Measurements from ENCODE around the gene IMPA2.

The IMPA2 gene

DNA sequence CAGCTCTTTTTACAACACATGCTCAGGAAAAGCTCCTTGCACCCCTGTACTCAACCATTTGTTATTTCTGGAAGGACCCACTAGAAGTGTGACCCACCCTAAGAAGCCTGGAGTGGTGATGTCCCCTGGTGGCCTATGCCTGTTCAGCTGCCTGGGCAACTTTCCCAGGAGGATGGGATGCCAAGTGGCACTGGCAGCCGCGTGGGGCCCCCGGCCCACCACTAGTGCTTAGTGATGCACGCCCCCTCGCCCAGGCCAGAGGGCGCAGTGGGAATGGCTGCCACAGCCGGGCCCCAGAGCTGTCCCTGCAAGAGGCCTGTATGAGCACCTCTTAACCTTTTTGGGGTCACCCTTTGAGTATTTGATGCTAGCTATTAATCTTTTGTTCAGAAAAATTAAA is 18.1 kb downstream of the IMPA2 start:
- Histone ChIP-seq H3K27me3 (ENCODE audit: control insufficient read depth, insufficient read depth, low read length) (no peaks in the 10 kb centered on the region), H3K4me1 (ENCODE audit: control insufficient read depth, insufficient read depth, low read length) (peaks cover 14% of the 10 kb centered on the region), H3K4me3 (ENCODE audit: low read depth, low read length) (no peak overlapping the region), H3K9me3 (ENCODE audit: control insufficient read depth, insufficient read depth, low read length) (no peaks in the 10 kb centered on the region), H3K9ac (ENCODE audit: low read depth, low read length) (no peak overlapping the region), H3K27ac (ENCODE audit: low read depth, low read length) (no peak overlapping the region), H3K36me3 (ENCODE audit: control insufficient read depth, insufficient read depth, low read length) (peaks cover 44% of the 10 kb centered on the region)

DNA sequence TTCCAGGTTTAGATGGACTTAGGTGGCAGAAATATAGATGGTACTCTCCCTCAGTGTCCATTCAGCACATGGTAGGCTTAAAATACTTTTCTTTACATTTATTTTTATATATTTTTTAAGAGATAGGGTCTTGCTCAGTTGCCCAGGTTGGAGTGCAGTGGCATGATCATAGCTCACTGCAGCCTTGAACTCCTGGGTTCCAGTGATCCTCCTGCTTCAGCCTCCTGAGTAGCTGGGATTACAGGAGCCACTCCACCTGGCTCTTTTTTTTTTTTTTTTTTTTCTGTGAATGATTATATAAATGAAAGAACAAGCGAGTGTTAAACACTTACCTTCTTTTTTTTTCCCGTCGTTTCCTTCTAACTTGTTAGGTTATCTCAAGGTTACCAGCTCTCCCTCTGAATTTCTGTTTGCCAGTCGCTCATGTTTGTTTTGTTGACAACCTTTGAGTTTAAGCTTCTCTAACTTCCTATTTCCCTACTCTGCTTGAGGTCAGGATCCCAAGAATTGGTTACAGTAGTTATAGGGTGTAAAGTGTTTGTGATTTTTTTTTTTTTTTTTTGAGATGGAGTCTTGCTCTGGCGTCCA is 18.9 kb downstream of the IMPA2 start:
- H3K36me3 ChIP-seq (ENCODE audit: control insufficient read depth, insufficient read depth, low read length) = peaks cover 48% of the 10 kb centered on the region
- H3K4me1 ChIP-seq (ENCODE audit: control insufficient read depth, insufficient read depth, low read length) = peaks cover 8% of the 10 kb centered on the region
- H3K27me3 ChIP-seq (ENCODE audit: control insufficient read depth, insufficient read depth, low read length) = no peaks in the 10 kb centered on the region
- no peak overlapping the region for H3K4me3 ChIP-seq (ENCODE audit: low read depth, low read length)
- H3K27ac ChIP-seq (ENCODE audit: low read depth, low read length) = no peak overlapping the region
- H3K9ac ChIP-seq (ENCODE audit: low read depth, low read length) = no peak overlapping the region
- no peaks in the 10 kb centered on the region for H3K9me3 ChIP-seq (ENCODE audit: control insufficient read depth, insufficient read depth, low read length)

GRCh38 chr18:12001421-12001820 is 20.1 kb downstream of the IMPA2 start:
- H3K4me1 ChIP-seq (ENCODE audit: control insufficient read depth, insufficient read depth, low read length) = no peaks in the 10 kb centered on the region

GRCh38 chr18:12003894-12004293 is 22.6 kb downstream of the IMPA2 start:
- Histone ChIP-seq H3K27ac (ENCODE audit: low read depth, low read length) (no peak overlapping the region), H3K9me3 (ENCODE audit: control insufficient read depth, insufficient read depth, low read length) (no peaks in the 10 kb centered on the region), H3K9ac (ENCODE audit: low read depth, low read length) (no peak overlapping the region), H3K4me3 (ENCODE audit: low read depth, low read length) (no peak overlapping the region), H3K27me3 (ENCODE audit: control insufficient read depth, insufficient read depth, low read length) (no peaks in the 10 kb centered on the region), H3K36me3 (ENCODE audit: control insufficient read depth, insufficient read depth, low read length) (peaks cover 68% of the 10 kb centered on the region), H3K4me1 (ENCODE audit: control insufficient read depth, insufficient read depth, low read length) (no peaks in the 10 kb centered on the region)

More at GRCh38 chr18:12001421-12001820, 20.1 kb downstream of the IMPA2 start:
- Histone ChIP-seq H3K4me3 (ENCODE audit: low read depth, low read length) (no peak overlapping the region), H3K27ac (ENCODE audit: low read depth, low read length) (no peak overlapping the region), H3K9ac (ENCODE audit: low read depth, low read length) (no peak overlapping the region), H3K9me3 (ENCODE audit: control insufficient read depth, insufficient read depth, low read length) (no peaks in the 10 kb centered on the region), H3K36me3 (ENCODE audit: control insufficient read depth, insufficient read depth, low read length) (peaks cover 60% of the 10 kb centered on the region), H3K27me3 (ENCODE audit: control insufficient read depth, insufficient read depth, low read length) (no peaks in the 10 kb centered on the region)

GRCh38 chr18:12005538-12006487 is 24.5 kb downstream of the IMPA2 start:
- H3K27me3 ChIP-seq (ENCODE audit: control insufficient read depth, insufficient read depth, low read length) = no peaks in the 10 kb centered on the region
- no peak overlapping the region for H3K27ac ChIP-seq (ENCODE audit: low read depth, low read length)
- H3K9me3 ChIP-seq (ENCODE audit: control insufficient read depth, insufficient read depth, low read length) = no peaks in the 10 kb centered on the region
- no peak overlapping the region for H3K9ac ChIP-seq (ENCODE audit: low read depth, low read length)
- no peak overlapping the region for H3K4me3 ChIP-seq (ENCODE audit: low read depth, low read length)
- H3K36me3 ChIP-seq (ENCODE audit: control insufficient read depth, insufficient read depth, low read length) = peaks cover 64% of the 10 kb centered on the region
- no peaks in the 10 kb centered on the region for H3K4me1 ChIP-seq (ENCODE audit: control insufficient read depth, insufficient read depth, low read length)

DNA sequence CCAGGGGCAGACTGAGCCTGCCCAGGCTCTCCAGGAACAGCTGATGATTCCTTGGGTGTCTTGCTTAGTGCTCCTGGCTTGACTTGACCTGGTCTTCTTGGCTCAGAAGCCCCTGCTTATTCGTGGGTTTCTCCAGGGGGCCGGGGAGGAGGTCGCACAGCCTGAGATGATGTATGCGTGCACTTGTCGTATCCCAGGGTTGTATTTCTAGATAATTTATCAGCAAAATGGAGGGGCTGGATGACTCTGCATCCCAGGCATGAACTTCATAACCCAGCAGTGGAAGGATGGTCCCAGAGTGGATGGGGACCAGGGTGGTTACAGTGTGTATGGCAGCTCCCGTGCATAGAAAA is 25.2 kb downstream of the IMPA2 start:
- H3K4me3 ChIP-seq (ENCODE audit: low read depth, low read length) = no peak overlapping the region

DNA sequence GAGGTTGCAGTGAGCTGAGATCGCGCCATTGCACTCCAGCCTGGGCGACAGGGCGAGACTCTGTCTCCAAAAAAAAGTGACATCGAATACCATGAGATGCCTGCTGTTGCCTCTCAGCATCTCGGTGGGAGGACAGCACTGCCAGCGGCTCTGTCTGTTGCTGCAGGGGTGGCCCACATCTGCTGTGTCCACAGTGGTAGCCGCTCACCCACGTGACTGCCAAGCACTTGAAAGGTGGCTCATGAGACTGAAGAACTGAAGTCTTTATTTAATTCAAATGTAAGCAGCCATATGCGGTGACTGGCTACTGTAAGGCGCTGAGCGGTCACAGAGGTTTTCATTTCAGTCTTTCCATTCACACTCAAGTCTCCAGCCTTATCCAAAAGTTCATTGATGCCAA is 25.8 kb downstream of the IMPA2 start:
- Histone ChIP-seq H3K27ac (ENCODE audit: low read depth, low read length) (no peak overlapping the region), H3K27me3 (ENCODE audit: control insufficient read depth, insufficient read depth, low read length) (no peaks in the 10 kb centered on the region), H3K9ac (ENCODE audit: low read depth, low read length) (no peak overlapping the region), H3K9me3 (ENCODE audit: control insufficient read depth, insufficient read depth, low read length) (no peaks in the 10 kb centered on the region), H3K4me3 (ENCODE audit: low read depth, low read length) (no peak overlapping the region), H3K36me3 (ENCODE audit: control insufficient read depth, insufficient read depth, low read length) (peaks cover 64% of the 10 kb centered on the region), H3K4me1 (ENCODE audit: control insufficient read depth, insufficient read depth, low read length) (no peaks in the 10 kb centered on the region)

More for the DNA sequence above, 25.2 kb downstream of the IMPA2 start:
- H3K27me3 ChIP-seq (ENCODE audit: control insufficient read depth, insufficient read depth, low read length) = no peaks in the 10 kb centered on the region
- no peak overlapping the region for H3K27ac ChIP-seq (ENCODE audit: low read depth, low read length)
- no peaks in the 10 kb centered on the region for H3K4me1 ChIP-seq (ENCODE audit: control insufficient read depth, insufficient read depth, low read length)
- H3K9ac ChIP-seq (ENCODE audit: low read depth, low read length) = no peak overlapping the region
- peaks cover 64% of the 10 kb centered on the region for H3K36me3 ChIP-seq (ENCODE audit: control insufficient read depth, insufficient read depth, low read length)
- H3K9me3 ChIP-seq (ENCODE audit: control insufficient read depth, insufficient read depth, low read length) = no peaks in the 10 kb centered on the region

DNA sequence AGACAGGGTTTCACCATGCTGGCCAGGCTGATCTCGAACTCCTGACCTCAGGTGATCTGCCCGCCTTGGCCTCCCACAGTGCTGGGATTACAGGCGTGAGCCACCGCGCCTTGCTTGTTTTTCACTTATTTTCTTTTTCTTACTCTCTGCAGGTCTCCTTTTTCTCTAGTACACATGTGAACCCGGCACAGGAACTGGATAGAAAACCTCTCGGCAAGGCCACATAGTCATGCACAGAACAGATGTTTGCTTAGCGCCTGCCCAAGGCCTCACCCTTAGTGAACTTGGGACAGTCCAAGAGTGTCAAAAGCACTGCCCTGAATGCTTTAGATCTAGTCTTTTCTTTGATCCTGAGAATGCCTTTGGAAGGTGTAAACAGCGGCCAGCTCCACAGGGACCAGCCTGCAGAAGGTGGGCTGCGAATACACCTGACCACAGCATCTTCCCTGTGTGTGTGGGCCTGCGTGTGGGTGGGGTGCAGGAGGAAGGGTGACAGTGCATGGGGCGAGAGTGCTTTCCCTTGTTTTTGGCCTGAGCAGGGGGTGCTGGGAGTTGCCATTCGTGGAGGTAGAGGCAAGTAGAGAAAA is 27.0 kb downstream of the IMPA2 start:
- H3K4me3 ChIP-seq (ENCODE audit: low read depth, low read length) = no peak overlapping the region
- H3K9ac ChIP-seq (ENCODE audit: low read depth, low read length) = no peak overlapping the region
- no peaks in the 10 kb centered on the region for H3K27me3 ChIP-seq (ENCODE audit: control insufficient read depth, insufficient read depth, low read length)
- no peaks in the 10 kb centered on the region for H3K9me3 ChIP-seq (ENCODE audit: control insufficient read depth, insufficient read depth, low read length)
- no peak overlapping the region for H3K27ac ChIP-seq (ENCODE audit: low read depth, low read length)
- peaks cover 69% of the 10 kb centered on the region for H3K36me3 ChIP-seq (ENCODE audit: control insufficient read depth, insufficient read depth, low read length)
- H3K4me1 ChIP-seq (ENCODE audit: control insufficient read depth, insufficient read depth, low read length) = no peaks in the 10 kb centered on the region

- Histone ChIP-seq H3K4me3 (ENCODE audit: low read depth, low read length) (no peak overlapping the region), H3K9ac (ENCODE audit: low read depth, low read length) (no peak overlapping the region), H3K36me3 (ENCODE audit: control insufficient read depth, insufficient read depth, low read length) (peaks cover 71% of the 10 kb centered on the region), H3K27ac (ENCODE audit: low read depth, low read length) (no peak overlapping the region), H3K27me3 (ENCODE audit: control insufficient read depth, insufficient read depth, low read length) (no peaks in the 10 kb centered on the region), H3K9me3 (ENCODE audit: control insufficient read depth, insufficient read depth, low read length) (no peaks in the 10 kb centered on the region), H3K4me1 (ENCODE audit: control insufficient read depth, insufficient read depth, low read length) (no peaks in the 10 kb centered on the region)
Measured at GRCh38 chr18:12008842-12009580, 27.7 kb downstream of the IMPA2 start.

DNA sequence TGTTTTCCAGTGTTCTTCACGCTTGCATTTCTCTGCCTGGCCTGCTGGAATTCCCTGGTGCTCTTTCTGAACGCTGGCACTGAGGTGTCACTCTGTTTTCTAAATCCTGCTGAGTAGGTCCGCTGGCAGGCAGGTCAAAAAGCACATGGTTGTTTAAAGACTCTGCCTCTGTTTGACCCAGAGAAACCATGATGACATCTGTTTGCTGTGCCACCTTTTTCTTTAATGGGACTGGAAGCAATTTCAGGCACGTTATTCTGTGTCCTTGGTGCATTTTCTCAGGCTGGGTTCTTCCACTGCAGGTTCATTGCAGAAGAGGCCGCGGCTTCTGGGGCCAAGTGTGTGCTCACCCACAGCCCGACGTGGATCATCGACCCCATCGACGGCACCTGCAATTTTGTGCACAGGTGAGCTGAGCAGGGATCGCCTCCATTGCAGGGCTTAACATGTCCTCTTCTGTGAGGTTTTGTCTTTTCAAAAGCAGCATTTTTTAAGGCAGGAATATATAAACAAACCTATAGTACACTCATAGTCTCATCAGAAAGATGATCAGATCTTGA is 28.4 kb downstream of the IMPA2 start:
- H3K27ac ChIP-seq (ENCODE audit: low read depth, low read length) = no peak overlapping the region
- no peaks in the 10 kb centered on the region for H3K9me3 ChIP-seq (ENCODE audit: control insufficient read depth, insufficient read depth, low read length)
- H3K36me3 ChIP-seq (ENCODE audit: control insufficient read depth, insufficient read depth, low read length) = peaks cover 76% of the 10 kb centered on the region
- H3K9ac ChIP-seq (ENCODE audit: low read depth, low read length) = no peak overlapping the region
- H3K4me3 ChIP-seq (ENCODE audit: low read depth, low read length) = no peak overlapping the region
- no peaks in the 10 kb centered on the region for H3K27me3 ChIP-seq (ENCODE audit: control insufficient read depth, insufficient read depth, low read length)
- H3K4me1 ChIP-seq (ENCODE audit: control insufficient read depth, insufficient read depth, low read length) = no peaks in the 10 kb centered on the region
